ENCODE results near the gene SGMS1.

Gene SGMS1

DNA sequence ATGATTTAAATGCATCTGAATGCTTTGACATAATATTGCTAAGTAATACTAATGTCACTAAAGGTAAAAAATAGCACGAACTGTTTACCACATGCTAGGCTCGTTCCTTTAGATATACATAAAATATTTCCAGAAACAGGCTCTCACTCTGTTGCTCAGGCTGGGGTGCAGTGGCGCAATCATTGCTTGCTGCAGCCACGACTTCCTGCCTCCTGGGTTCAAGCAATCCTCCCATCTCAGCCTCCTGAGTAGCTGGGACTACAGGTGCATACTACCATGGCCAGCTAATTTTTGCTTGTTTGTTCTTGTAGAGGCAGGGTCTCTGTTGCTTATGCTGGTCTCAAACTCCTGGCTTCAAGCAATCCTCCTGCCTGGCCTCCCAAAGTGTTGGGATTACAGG, 183.3 kb downstream of the SGMS1 start:
- H3K4me3 Mint-ChIP-seq = no peak overlapping the region
- no peaks in the 10 kb centered on the region for H3K27me3 Mint-ChIP-seq (ENCODE audit: low read depth)
- no peak for TF ChIP-seq CTCF (IDR thresholded peaks at IDR 0.05; ENCODE audit: unreplicated experiment in 3 of 3)
- no peaks in the 10 kb centered on the region for H3K4me1 Mint-ChIP-seq
- no peak overlapping the region for H3K27ac Mint-ChIP-seq
- H3K36me3 Mint-ChIP-seq (ENCODE audit: low read depth) = peaks cover 2% of the 10 kb centered on the region
- H3K9me3 Mint-ChIP-seq = peaks cover 5% of the 10 kb centered on the region

DNA sequence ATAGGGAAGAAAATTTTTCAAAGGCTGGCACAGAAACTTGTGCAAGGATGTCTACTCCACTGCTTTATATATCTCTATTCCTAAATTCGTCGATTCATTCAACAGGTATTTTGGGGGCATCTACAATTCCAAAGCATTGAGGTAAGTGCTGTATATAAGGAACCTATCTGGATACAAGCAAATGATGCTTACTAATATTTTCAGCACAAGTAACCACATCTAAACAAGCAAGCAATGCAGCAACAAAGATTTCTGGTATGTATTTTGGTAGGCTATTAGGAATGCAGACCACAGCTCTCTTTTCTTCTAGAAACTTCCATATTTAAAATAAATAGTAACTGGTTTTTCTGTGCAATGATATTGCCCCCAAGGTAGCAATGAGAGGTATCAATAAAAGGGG, 183.9 kb downstream of the SGMS1 start:
- no peaks in the 10 kb centered on the region for H3K4me1 Mint-ChIP-seq

GRCh38 chr10:50439187-50439586, 184.6 kb downstream of the SGMS1 start:
- no peak overlapping the region for H3K27ac Mint-ChIP-seq
- no peaks in the 10 kb centered on the region for H3K27me3 Mint-ChIP-seq (ENCODE audit: low read depth)
- H3K36me3 Mint-ChIP-seq (ENCODE audit: low read depth) = no peaks in the 10 kb centered on the region
- H3K4me1 Mint-ChIP-seq = no peaks in the 10 kb centered on the region
- no peak overlapping the region for H3K4me3 Mint-ChIP-seq
- H3K9me3 Mint-ChIP-seq = peaks cover 2% of the 10 kb centered on the region
- no peak for TF ChIP-seq CTCF (IDR thresholded peaks at IDR 0.05; ENCODE audit: unreplicated experiment in 3 of 3)

More for the DNA sequence above, 183.9 kb downstream of the SGMS1 start:
- Mint-ChIP-seq H3K27me3 (ENCODE audit: low read depth) (no peaks in the 10 kb centered on the region), H3K27ac (no peak overlapping the region), H3K36me3 (ENCODE audit: low read depth) (no peaks in the 10 kb centered on the region), H3K9me3 (peaks cover 3% of the 10 kb centered on the region), H3K4me3 (no peak overlapping the region)
- no peak for TF ChIP-seq CTCF (IDR thresholded peaks at IDR 0.05; ENCODE audit: unreplicated experiment in 3 of 3)

DNA sequence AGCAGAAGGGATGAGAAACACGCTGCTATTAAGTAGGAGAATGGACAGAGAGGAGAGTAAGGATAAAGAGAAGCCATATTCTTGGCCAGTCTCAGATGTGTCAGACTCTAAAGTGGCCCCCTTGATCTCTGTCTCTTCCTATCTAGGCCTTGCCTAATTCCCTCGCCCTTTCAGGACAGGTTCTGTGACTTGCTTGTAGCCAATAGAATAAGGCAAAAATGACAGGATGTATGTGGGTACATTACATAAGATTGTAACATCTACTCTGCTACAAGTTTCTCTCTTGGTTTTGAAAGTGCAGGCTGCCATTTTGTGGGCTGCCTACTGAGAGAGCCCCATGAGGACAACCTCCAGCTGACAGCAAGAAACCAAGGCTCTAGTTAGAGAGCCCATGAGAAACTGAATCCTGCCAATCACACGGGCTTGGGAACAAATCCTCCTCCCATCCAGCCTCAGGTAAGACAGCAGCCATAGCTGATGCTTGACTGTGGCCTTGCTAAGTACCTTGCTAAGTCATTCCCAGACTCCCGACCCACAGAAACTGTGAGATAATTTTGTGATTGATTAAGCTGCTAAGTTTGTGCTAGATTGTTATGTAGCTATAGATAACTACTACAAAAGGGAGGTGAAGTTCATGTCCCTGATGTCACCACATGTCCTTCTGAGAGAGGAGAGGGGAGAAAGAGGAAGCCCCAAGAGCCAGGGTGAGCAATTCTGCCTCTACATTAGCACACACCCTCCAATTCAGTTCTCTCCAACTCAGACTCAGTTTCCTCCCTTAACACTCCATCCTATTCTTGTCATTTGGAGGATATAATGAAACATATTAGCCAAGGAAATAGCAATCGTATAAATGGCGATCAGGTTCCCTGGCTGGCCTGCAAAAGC, 185.5 kb downstream of the SGMS1 start:
- Mint-ChIP-seq H3K27ac (no peak overlapping the region), H3K36me3 (ENCODE audit: low read depth) (no peaks in the 10 kb centered on the region), H3K4me1 (no peaks in the 10 kb centered on the region), H3K9me3 (no peaks in the 10 kb centered on the region), H3K4me3 (no peak overlapping the region), H3K27me3 (ENCODE audit: low read depth) (no peaks in the 10 kb centered on the region)
- no peak for TF ChIP-seq CTCF (IDR thresholded peaks at IDR 0.05; ENCODE audit: unreplicated experiment in 3 of 3)

- Mint-ChIP-seq H3K27ac (no peak overlapping the region), H3K9me3 (no peaks in the 10 kb centered on the region), H3K4me1 (no peaks in the 10 kb centered on the region), H3K36me3 (ENCODE audit: low read depth) (no peaks in the 10 kb centered on the region), H3K4me3 (no peak overlapping the region), H3K27me3 (ENCODE audit: low read depth) (no peaks in the 10 kb centered on the region)
- TF ChIP-seq CTCF (IDR thresholded peaks at IDR 0.05; ENCODE audit: unreplicated experiment in 3 of 3) = no peak
Measured at GRCh38 chr10:50437248-50437647, 186.5 kb downstream of the SGMS1 start.

DNA sequence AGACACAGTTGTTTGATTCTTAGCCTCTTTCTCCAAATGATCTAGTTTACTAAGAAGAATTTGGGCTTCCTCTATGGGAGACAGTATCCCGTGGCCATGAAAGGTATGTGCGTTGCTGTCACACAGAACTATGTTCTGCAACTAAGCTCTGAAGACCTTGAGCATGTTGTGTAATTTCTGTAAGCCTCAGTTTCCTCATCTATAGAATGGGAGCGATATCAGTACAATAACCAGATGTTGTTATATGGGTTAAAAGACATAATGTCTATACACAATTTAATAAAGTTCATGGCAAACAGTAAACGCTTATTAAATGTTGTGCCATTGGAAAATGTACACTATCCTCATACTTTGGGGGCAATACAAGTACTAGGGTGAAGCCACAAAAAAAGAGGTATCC, 187.0 kb downstream of the SGMS1 start:
- H3K27me3 Mint-ChIP-seq (ENCODE audit: low read depth) = no peaks in the 10 kb centered on the region
- H3K4me1 Mint-ChIP-seq = no peaks in the 10 kb centered on the region
- TF ChIP-seq CTCF (IDR thresholded peaks at IDR 0.05; ENCODE audit: unreplicated experiment in 3 of 3) = no peak
- no peaks in the 10 kb centered on the region for H3K36me3 Mint-ChIP-seq (ENCODE audit: low read depth)
- H3K27ac Mint-ChIP-seq = no peak overlapping the region
- no peaks in the 10 kb centered on the region for H3K9me3 Mint-ChIP-seq
- no peak overlapping the region for H3K4me3 Mint-ChIP-seq
